GM18873 (cell line): Measurements from ENCODE around the gene TBCB.
"Not testable (repeated sequence)": the region's sequence is repeated elsewhere in the genome, so short reads cannot be mapped to it uniquely, and the experiment has no call there.

Source experiments
- ATAC-seq: cut with Tn5 transposase; IDR thresholded peaks from one replicate; pipeline ENCODE4 v1.9.1; 2021; ENCODE audit warnings: mild to moderate bottlenecking, moderate library complexity, moderate number of reproducible peaks; ENCODE audit not compliant: unreplicated experiment, low FRiP score

TBCB gene, protein sequence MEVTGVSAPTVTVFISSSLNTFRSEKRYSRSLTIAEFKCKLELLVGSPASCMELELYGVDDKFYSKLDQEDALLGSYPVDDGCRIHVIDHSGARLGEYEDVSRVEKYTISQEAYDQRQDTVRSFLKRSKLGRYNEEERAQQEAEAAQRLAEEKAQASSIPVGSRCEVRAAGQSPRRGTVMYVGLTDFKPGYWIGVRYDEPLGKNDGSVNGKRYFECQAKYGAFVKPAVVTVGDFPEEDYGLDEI

GRCh38 chr19:36115453-36116343 is at the start of gene TBCB:
Gene TBCB, plus strand, starts transcription at chr19:36115468. Its CDS starts 93 bp downstream, at chr19:36115561.
- no peak for ATAC-seq

- ATAC-seq, result no peak
Measured at GRCh38 chr19:36067681-36068080, 47.6 kb upstream of the TBCB start.

GRCh38 chr19:36068810-36069499 is 46.3 kb upstream of the TBCB start:
- not testable (repeated sequence) for ATAC-seq

GRCh38 chr19:36072081-36072480 is 43.2 kb upstream of the TBCB start:
- no peak for ATAC-seq

DNA sequence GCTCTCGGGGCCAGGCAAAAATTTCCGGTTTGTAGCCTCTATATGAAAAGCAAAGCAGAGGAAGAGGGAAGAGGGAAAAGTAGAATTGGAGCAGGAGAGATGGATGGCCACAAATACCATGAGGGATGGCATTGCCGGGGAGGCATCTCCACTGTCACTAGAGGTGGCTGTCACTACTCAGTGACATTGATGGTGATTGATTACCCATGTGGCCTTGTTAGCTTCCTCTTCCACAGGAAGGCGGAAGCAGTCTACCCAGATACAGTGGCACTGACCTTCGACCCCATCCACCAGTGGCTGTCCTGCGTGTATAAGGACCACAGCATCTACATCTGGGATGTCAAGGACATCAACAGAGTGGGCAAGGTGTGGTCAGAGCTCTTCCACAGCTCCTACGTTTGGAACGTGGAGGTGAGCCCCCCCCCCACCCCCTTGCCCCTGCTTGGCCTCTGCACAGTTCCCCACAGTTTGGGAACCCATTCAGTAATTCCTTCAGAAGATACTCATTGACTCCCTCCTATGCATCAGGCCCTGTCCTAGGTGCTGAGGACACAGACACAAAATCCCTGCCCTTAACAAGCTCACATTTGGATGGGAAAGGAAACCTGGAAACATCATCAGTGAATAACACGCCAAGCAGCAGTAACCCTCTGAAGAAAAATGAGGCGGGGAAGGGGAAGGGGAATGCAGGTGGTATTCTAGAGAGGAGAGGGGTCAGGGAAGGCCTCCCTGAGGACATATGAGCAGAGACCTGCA is 42.0 kb upstream of the TBCB start:
- ATAC-seq, result no peak

GRCh38 chr19:36079389-36079945 is 35.8 kb upstream of the TBCB start:
- ATAC-seq, result no peak

DNA sequence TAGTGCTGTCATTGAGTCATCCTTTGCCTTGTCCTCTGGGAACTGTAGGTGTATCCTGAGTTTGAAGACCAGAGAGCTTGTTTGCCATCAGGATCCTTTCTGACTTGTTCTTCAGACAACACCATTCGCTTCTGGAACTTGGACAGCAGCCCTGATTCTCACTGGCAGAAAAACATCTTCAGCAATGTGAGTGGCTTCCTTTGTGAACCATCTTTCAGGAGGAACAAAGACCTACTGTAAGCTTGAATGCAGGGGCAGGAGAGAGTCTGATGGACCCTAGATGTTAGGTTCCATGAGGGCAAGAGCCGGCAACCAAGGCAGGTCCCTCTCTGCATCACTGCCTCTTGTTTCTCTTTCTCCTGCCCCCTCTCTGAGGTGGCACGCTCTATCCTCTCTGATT is 33.9 kb upstream of the TBCB start:
- ATAC-seq, result no peak

DNA sequence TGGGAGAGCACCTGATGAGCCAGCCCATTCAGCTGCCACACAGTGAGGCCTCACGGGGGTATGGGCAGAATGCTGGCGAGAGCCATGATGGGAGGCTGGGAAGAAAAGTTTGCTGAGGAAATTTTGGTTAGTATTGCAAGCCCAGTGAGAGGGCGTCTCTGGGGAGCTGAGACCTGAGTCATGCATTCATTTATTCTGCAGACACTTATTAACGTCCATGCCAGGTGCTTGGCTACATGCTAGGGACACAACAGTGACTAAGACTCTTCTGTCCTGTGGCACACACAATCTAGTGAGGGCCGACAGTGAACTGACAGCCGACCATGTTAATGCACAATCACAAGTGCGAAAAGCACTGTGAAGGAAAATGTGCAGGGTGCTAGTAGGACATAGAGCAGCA is 33.4 kb upstream of the TBCB start:
- ATAC-seq, result no peak

- no peak for ATAC-seq
Measured at GRCh38 chr19:36082916-36083315, 32.4 kb upstream of the TBCB start.

DNA sequence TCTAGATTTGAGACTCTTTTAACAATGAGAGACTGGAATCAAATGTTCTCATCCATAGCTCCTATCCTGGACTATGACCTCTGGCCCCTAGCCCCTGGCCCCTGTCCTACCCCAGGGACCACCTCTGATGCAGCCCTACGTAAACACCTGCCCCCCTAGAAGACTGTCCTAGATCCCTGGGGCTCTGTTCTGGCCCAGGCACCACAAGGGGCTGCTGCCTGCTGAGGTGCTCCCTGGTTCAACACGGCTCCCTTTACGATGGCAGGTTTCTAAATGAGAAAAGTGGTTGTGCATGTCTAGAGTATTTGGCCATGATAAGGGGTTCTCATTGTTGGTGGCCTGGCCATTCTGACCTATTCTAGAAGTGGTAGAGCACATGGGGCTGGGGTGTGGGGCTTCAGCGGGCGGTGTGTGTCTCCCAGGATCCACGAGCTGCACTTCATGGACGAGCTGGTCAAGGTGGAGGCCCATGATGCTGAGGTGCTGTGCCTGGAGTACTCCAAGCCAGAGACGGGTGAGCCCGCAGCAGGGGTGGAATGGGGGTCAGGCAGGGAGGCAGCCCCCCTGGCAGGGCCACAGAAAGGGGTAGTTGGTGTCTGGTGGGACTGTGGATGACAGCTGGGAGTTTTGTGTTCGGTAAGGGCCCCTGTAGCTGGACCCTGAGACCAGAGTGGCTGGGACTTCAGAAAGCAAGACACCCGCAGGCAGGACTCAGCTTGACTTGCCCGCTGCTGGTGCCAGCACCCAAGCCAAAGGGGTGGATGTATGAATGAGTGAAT is 30.8 kb upstream of the TBCB start:
- no peak for ATAC-seq

GRCh38 chr19:36086326-36086725 is 28.9 kb upstream of the TBCB start:
- no peak for ATAC-seq

DNA sequence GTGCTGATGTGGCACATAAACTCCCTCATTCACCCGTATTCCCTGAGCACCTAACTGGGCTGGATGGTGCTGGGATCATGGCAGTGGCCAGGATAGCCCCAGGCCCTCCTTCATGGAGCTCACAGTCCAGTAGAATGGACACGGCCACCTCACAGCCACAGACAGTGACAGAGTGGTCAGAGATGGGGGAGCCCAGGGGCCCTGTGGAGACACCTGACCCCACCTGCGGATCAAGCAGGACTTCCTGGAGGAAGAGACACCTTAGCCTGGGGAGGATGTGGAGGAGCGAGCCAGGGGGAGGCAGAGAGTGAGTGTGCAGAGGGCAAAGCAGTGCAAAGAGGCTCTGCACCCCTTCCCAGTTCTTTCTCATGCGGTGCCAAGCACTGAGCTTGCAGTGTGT is 25.4 kb upstream of the TBCB start:
- ATAC-seq, result no peak

DNA sequence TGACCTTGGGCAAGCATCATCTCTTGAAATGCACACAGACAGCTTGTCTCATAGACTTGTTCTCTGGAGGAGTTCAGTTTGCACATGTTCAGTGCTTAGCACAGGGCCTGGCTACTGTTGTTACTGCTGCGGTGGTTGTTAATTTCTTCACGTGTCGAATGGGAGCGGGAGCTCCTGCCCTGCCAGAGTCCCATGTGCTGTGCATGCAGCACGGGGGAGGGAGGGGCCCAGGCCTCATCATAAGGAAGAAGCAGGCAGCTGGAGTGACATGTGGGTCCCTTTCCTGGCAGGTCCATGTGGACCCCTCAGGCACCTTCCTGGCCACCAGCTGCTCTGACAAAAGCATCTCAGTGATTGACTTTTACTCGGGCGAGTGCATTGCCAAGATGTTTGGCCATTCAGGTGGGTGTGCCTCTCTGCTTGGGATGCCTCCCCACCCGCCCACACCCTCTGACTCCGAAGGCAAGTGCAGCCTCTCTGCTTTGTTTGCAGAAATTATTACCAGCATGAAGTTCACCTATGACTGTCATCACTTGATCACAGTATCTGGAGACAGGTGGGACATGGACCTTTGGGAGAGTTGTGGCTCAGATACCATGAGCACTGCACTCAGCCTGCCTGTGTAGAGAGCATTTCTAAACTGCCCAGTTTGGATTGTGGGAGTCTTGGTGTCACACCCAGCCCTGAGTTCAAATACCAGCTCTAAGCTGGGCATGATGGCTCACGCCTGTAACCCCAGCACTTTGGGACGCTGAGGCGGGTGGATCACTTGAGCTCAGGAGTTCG is 24.2 kb upstream of the TBCB start:
- no peak for ATAC-seq

- no peak for ATAC-seq
Measured at GRCh38 chr19:36092566-36092965, 22.7 kb upstream of the TBCB start.

GRCh38 chr19:36093146-36093662 is 22.1 kb upstream of the TBCB start:
- ATAC-seq, result no peak

GRCh38 chr19:36093687-36094086 is 21.6 kb upstream of the TBCB start:
- ATAC-seq, result no peak

DNA sequence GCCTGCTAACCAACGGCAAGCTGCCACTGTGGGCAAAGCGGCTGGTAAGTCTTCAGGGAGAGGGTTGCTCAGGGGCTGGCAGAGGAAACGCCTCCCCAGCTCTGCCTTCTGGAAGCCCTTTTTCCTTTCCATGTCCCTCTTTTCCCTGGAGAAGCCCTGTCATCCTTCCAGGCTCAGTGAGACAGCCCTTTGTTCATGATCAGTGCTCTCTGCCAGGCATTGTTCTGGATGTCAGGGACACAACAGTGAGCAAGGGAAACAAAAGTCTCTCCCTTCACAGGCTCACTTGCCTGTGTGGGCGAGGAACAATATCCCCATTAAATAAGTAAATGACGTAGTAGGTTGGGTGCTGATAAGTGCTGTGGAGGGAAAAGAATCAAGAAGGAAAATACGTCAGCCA is 18.2 kb upstream of the TBCB start:
- no peak for ATAC-seq

DNA sequence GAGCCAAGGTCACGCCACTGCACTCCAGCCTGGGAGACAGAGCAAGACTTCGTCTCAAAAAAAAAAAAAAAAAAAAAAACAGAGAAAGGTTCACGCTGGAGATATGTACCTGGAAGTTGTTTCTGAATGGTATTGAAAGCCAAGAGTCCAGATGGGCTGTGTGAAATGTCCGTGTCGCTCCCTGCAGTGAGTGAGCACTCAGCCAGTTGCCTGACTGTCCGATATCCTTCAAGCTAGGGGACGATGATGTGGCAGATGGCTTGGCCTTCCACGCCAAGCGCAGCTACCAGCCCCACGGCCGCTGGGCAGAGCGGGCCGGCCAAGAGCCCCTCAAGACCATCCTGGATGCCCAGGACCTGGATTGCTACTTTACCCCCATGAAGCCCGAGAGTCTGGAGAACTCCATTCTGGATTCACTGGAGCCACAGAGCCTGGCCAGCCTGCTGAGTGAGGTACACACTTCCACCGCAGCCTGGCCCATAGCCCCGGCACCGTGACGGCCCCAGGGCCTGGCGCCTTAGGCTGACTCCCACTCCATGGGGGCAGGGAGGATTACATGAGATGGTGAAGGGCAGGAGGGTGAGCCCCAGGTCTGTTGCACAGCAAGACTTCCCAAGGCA is 16.0 kb upstream of the TBCB start:
- no peak for ATAC-seq
